K562 (cell line): ENCODE data around the gene RAB24. TPM values are rescaled to one million over a fixed set of nuclear protein-coding genes. Genes with fewer than 3 reads are reported as not detected.

Experiments used
- ATAC-seq: fragments of 200-7000 bp; cut with Tn5 transposase; 3 replicates; pipeline ENCODE4 v1.9.1; 2020; ENCODE audit warnings: moderate library complexity
- BruUV-seq: library from RNA; stranded (reverse); fragments of 400-500 nt; replicated peaks from 2 replicates; lab custom pipeline; 2021; lab: Mats Ljungman, UMichigan
- CTCF ChIA-PET: fragments of 300-600 bp; formaldehyde crosslinking; extraction: SDS; loops from one replicate; lab custom pipeline; 2021; ENCODE audit warnings: low intra/inter-chr PET ratio; lab: Yijun Ruan, JAX
- POLR2A ChIA-PET: fragments of 300-600, 350-650 bp; sonication (Branson Sonifier 250); formaldehyde crosslinking; extraction: SDS; loops from one replicate; lab custom pipeline; 2021; ENCODE audit warnings: antibody characterized with exemption, inconsistent platforms; lab: Yijun Ruan, JAX
- DNase-seq, 4 experiments: peaks; one replicate each; pipeline versions ENCODE4 v3.0.0 to v3.0.0-alpha.2; 2011 to 2018; ENCODE audit warnings: low spot score in 3 of 4, mixed read lengths in 3 of 4; ENCODE audit errors: extremely low read depth in 1 of 4
- FAIRE-seq: peaks from 2 replicates; lab custom pipeline; 2011; peaks lifted over from hg19 to GRCh38; lab: Jason Lieb, UNC
- H2AFZ ChIP-seq: 2 replicates; pipeline ENCODE4 v1.6.0; 2011; ENCODE audit warnings: low read depth, low read length, control low read depth, inconsistent platforms
- H3K27ac ChIP-seq: fragments of 200-600 bp; 3 replicates; pipeline ENCODE4 v1.8.0; 2011; ENCODE audit warnings: low read depth, mild to moderate bottlenecking, control low read depth, inconsistent platforms, low read length, moderate library complexity, mixed read lengths; ENCODE audit errors: extremely low read depth
- H3K27me3 ChIP-seq, 2 experiments: fragments of 300-600 bp in 1 of 2; 2 replicates in 1 of 2; 3 replicates in 1 of 2; pipeline versions ENCODE4 v1.6.0 to v1.8.0; 2011; ENCODE audit warnings: inconsistent platforms in 2 of 2, low read length in 2 of 2, mild to moderate bottlenecking in 1 of 2, mixed read lengths in 1 of 2, moderate library complexity in 1 of 2; ENCODE audit not compliant: control insufficient read depth in 2 of 2, insufficient read depth in 2 of 2
- H3K36me3 ChIP-seq: fragments of 300-600 bp; 3 replicates; pipeline ENCODE4 v1.8.0; 2011; ENCODE audit warnings: mild to moderate bottlenecking, low read length, inconsistent platforms; ENCODE audit not compliant: control insufficient read depth, insufficient read depth
- H3K4me1 ChIP-seq, 2 experiments: fragments of 200-600 bp in 1 of 2; replicated peaks in 1 of 2; 2 replicates in 1 of 2; 3 replicates in 1 of 2; pipeline versions ENCODE4 v1.5.1 to v1.8.0; 2011; ENCODE audit warnings: inconsistent platforms in 2 of 2, low read length in 2 of 2, mild to moderate bottlenecking in 1 of 2, mixed read lengths in 1 of 2, moderate library complexity in 1 of 2; ENCODE audit not compliant: control insufficient read depth in 2 of 2, insufficient read depth in 2 of 2
- H3K4me2 ChIP-seq: 2 replicates; pipeline ENCODE4 v1.6.1; 2011; ENCODE audit warnings: low read length, control low read depth, inconsistent platforms, mixed read lengths; ENCODE audit not compliant: insufficient read depth
- H3K4me3 ChIP-seq: fragments of 200-600 bp; sonication (generic), shearing (Covaris generic); 2 replicates; pipeline ENCODE4 v1.5.1; 2016; ENCODE audit warnings: control low read depth, inconsistent platforms
- H3K79me2 ChIP-seq: fragments of 200-600 bp; 3 replicates; pipeline ENCODE4 v1.8.0; 2011; ENCODE audit warnings: low read length, inconsistent platforms; ENCODE audit not compliant: control insufficient read depth, insufficient read depth
- H3K9ac ChIP-seq, 2 experiments: 2 replicates each; pipeline versions ENCODE4 v1.6.0 to v1.6.1; 2011; ENCODE audit warnings: low read depth in 2 of 2, low read length in 2 of 2, control low read depth in 1 of 2, inconsistent platforms in 1 of 2, mild to moderate bottlenecking in 1 of 2, mixed read lengths in 1 of 2; ENCODE audit not compliant: insufficient read depth in 1 of 2
- H3K9me1 ChIP-seq: one replicate; pipeline ENCODE4 v1.6.0; 2011; ENCODE audit warnings: inconsistent platforms, mild to moderate bottlenecking, low read length, moderate library complexity; ENCODE audit not compliant: control insufficient read depth, insufficient read depth
- H3K9me3 ChIP-seq: replicated peaks from 2 replicates; pipeline ENCODE4 v1.5.1; 2011; ENCODE audit warnings: low read depth, low read length, inconsistent platforms; ENCODE audit not compliant: control insufficient read depth, insufficient read depth
- H4K20me1 ChIP-seq: replicated peaks from 2 replicates; pipeline ENCODE4 v1.6.1; 2011; ENCODE audit warnings: low read length, inconsistent platforms, mixed read lengths; ENCODE audit not compliant: control insufficient read depth, insufficient read depth
- GTF3C2 ChIP-seq: IDR thresholded peaks from 3 replicates; pipeline ENCODE4 v1.6.1; 2011; ENCODE audit warnings: borderline replicate concordance, mild to moderate bottlenecking, moderate library complexity; ENCODE audit not compliant: insufficient read length; ENCODE audit errors: extremely low read depth
- SAP30 ChIP-seq: fragments of 200-600 bp; sonication (generic); IDR thresholded peaks from 2 replicates; pipeline ENCODE4 v1.6.1; 2012; ENCODE audit warnings: borderline replicate concordance, low read depth, mild to moderate bottlenecking, moderate library complexity, low read length, control low read depth, inconsistent platforms; ENCODE audit not compliant: insufficient read depth, poor library complexity, severe bottlenecking
- TRIM24 ChIP-seq, 2 experiments: fragments of 450-650 bp; IDR thresholded peaks; 2 replicates each; pipeline ENCODE4 v1.6.1; 2016
- YBX1 ChIP-seq: fragments of 450-650 bp; IDR thresholded peaks from 2 replicates; pipeline ENCODE4 v1.7.1; 2016; ENCODE audit warnings: mild to moderate bottlenecking
- ZNF408 ChIP-seq: fragments of 250-450 bp; sonication (Bioruptor Pico); IDR thresholded peaks from 2 replicates; pipeline ENCODE4 v1.4.0; 2020; ENCODE audit warnings: low read depth, mild to moderate bottlenecking, moderate library complexity
- WGBS: fragments of 100-300 bp; shearing (Covaris generic); methylation state at CpG from one replicate; pipeline ENCODE4 v1.1.6; 2016; ENCODE audit warnings: low coverage, mixed read lengths; ENCODE audit not compliant: insufficient coverage; ENCODE audit errors: missing lambda C conversion rate; 5-methylcytosine and 5-hydroxymethylcytosine counted together
- in situ Hi-C: fragments of 300-500 bp; cut with MboI; formaldehyde crosslinking; loops from 4 replicates; pipeline ENCODE4 v1.15.0; 2018; ENCODE audit warnings: inconsistent platforms, mixed read lengths
- intact Hi-C: fragments of 100-400 bp; cut with micrococcal nuclease; formaldehyde crosslinking; loops from 2 replicates; pipeline ENCODE4 v1.14.2; 2022
- polyA plus RNA-seq, 8 experiments: library from polyadenylated mRNA; depleted of rRNA in 4 of 8; stranded (reverse) in 5 of 8; unstranded in 3 of 8; fragments of >200 nt; fragmentation: Nextera tagmentation in 2 of 8; fragmentation: Illumina TruSeq in 1 of 8; extraction: Ambion mirVana in 2 of 8; extraction: Trizol in 1 of 8; gene quantifications; 2 replicates each; pipeline versions ENCODE4 v1.2.1 to v1.2.3, GENCODE V29; 2011 to 2014; ENCODE audit warnings: inconsistent platforms in 1 of 8, missing spikeins in 1 of 8
- total RNA-seq, 7 experiments: library from RNA; depleted of rRNA in 6 of 7; stranded (reverse); fragments of >200 nt in 6 of 7; fragmentation: Illumina TruSeq in 2 of 7; extraction: Trizol in 2 of 7; gene quantifications; 2 replicates each; pipeline versions ENCODE4 v1.2.1 to v1.2.3, GENCODE V29; 2011 to 2021; ENCODE audit warnings: low replicate concordance in 1 of 7

RAB24 gene
- total and polyA plus RNA-seq, 9 of the 15 experiments (the other 6 are each of a cell fraction or from before 2014, with no cell fraction given) = 13.9 to 107 (median 34.8) TPM

- TF ChIP-seq SAP30 (no peak), ZNF408 (CRISPR knock-in tag) (no peak)
- TF ChIP-seq, all 486 proteins: peak for 17
Measured at GRCh38 chr5:177317959-177318377, 14.4 kb upstream of the RAB24 start (continued).

GRCh38 chr5:177316005-177316404, 12.5 kb upstream of the RAB24 start:
- peaks cover 7% of the 10 kb centered on the region; the same call in 2 of the 3 replicates for H3K36me3 ChIP-seq
- no peaks in the 10 kb centered on the region for H4K20me1 ChIP-seq
- H3K4me2 ChIP-seq = no peak overlapping the region
- H3K9me1 ChIP-seq = no peaks in the 10 kb centered on the region
- H3K4me3 ChIP-seq = no peak overlapping the region
- H3K9me3 ChIP-seq = no peaks in the 10 kb centered on the region
- H3K27ac ChIP-seq = no peak overlapping the region
- DNase-seq (no peak), ATAC-seq (no peak), FAIRE-seq (no peak)
- CTCF ChIA-PET = no interaction called here
- intact Hi-C loops = loop anchor here (5.0 kb wide), 1 partner anchor 181 kb away; the partner anchor contains the start of gene PDLIM7
- no peak overlapping the region for H3K9ac ChIP-seq
- BruUV-seq = no TSS peak
- H3K27me3 ChIP-seq = no peaks in the 10 kb centered on the region
- 86% methylated on average over 3 of the region's 3 CpGs for WGBS
- peaks cover 9 to 50% of the 10 kb centered on the region in 2 experiments for H3K4me1 ChIP-seq
- H2AFZ ChIP-seq = no peak overlapping the region
- in situ Hi-C loops = no loop called here
- POLR2A ChIA-PET = interaction anchor here (0.9 to 1.3 kb wide), 2 partner anchors 12 to 142 kb away, joined by 3 to 4 read pairs; no protein-coding TSS in a partner anchor
- H3K79me2 ChIP-seq = peaks cover 7% of the 10 kb centered on the region; the same call in 2 of the 3 replicates
- TF ChIP-seq TRIM24 (IDR thresholded peaks at IDR 0.05) (no peak), YBX1 (no peak), GTF3C2 (no peak)
